GM18951 (cell line): ENCODE results near the gene MIP.
A peak's percentile ranks its signal among the peaks of the same experiment; 100 is the strongest.
"Not testable (repeated sequence)": the region's sequence is repeated elsewhere in the genome, so short reads cannot be mapped to it uniquely, and the experiment has no call there.

Source experiments
- POLR2A ChIP-seq: IDR thresholded peaks from 4 replicates; pipeline ENCODE4 v1.6.1; 2011; ENCODE audit warnings: mild to moderate bottlenecking; ENCODE audit not compliant: insufficient read length, insufficient read depth; ENCODE audit errors: extremely low read depth
- in situ Hi-C: fragments of 300-500 bp; cut with MboI; formaldehyde crosslinking; loops from one replicate; pipeline ENCODE4 v1.12.0; 2022; ENCODE audit warnings: low sequenced_read_pairs, mixed read lengths, inconsistent platforms; ENCODE audit not compliant: unreplicated experiment

The MIP gene

DNA sequence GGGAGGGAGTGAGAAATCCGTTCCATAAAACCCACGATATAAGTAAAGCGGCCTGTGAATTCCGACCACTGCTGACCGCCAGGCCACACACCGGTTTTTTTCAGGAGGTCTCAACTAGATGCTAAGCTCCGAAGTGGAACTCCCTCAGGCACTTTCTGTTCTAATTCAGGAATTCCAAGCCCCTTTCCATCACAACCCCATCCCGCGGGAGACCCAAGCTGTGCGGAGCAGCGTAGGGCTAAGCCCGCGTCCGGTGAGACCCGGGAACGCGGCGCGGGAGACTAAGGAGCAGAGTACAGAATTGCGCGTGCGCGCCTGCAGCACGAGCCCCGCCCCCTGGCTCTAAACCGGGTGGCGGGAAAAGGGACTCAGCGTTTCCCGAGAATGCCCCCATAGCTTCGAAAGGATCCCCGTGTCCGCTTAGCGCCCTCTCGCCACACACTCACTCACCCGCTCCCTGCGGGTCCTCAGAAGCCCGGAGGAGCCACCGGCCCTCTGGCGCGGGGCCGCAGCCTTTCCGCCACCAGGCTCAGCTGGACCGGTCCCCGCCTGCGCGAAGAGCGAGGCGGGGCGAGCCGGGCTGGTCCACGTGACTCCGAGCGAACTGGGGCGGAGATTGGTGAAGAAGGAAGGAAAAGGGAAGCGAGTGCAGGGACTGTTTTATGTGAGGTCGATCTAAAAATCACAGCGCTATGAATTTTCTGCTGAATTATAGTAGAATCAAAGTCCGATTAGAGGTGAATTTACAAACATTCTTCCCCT is 5.4 kb downstream of the MIP start, which contains the start of gene TIMELESS:
TSS of gene TIMELESS (minus strand) at position 567 of the 762 bp plus-strand sequence. CDS start 15,256 bp downstream, outside the sequence.
- peak; percentile 89 for TF ChIP-seq POLR2A
- in situ Hi-C loops, result no loop called here

DNA sequence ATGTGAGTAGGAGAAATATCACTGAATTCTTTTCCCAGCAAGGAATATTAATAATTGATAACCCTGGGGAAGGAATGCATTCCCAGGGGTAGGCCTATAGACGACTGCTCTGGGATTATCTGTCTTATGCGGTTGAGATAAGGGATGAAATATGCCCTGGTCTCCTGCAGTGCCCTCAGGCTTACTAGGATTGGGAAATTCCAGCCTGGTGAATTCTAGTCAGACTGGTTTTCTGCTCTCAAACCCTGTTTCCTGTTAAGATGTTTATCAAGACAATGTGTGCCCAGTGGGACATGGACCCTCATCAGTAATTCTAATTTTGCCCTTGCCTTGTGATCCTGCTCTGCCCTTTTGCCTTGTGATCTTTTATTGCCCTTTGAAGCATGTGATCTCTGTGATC is 11.2 kb downstream of the MIP start:
- in situ Hi-C loops, result not testable (repeated sequence)

DNA sequence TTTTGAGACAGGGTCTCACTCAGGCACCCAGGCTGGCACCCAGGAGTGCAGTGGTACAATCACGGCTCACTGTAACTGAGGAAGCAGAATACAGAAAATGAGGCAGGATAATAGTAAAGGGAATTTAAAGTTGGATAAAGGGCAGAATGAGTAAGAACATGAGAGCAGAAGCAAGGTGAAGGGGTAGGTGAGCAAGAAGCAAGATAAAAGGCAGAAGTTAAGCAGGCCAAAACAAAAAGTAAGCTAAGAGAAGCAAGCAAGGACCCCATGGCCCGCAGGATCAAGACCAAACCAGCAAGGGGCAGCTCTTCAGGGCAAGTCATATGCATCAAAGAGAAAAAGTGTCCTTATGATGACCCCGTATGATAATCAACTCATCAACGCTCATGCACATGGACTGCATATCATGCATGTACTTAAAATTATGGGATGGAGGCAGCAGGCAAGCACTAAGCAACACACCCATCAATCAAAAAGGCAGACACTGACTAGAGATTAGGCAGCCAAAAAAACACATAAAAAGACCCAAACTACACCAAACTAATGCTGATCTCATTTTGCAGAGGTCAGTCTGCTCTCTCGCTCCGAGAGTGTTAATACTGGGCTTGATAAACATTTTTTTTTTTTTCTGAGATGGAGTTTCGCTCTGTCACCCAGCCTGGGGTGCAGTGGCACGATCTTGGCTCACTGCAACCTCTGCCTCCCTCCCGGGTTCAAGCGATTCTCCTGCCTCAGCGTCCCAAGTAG is 16.9 kb downstream of the MIP start:
- in situ Hi-C loops, result no loop called here

DNA sequence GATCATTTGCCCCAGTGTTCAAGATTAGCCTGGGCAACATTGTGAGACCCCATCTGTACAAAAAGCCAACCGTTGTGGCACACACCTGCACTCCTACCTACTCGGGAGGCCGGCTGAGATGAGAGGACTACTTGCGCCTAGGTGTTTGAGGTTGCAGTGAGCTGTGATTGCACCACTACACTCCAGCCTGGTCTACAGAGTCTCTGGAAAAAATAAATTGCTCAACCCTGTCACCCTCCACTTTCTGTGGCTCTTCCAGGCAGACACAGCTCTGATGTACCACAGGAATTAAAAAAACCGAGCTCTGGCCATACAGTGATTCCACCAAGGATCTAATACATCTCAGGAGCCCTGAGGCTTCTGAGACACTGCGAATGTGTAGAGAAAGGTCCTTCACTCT is 19.6 kb downstream of the MIP start:
- in situ Hi-C loops, result no loop called here
- no peak for TF ChIP-seq POLR2A

More for the DNA sequence above, 16.9 kb downstream of the MIP start:
- no peak for TF ChIP-seq POLR2A

DNA sequence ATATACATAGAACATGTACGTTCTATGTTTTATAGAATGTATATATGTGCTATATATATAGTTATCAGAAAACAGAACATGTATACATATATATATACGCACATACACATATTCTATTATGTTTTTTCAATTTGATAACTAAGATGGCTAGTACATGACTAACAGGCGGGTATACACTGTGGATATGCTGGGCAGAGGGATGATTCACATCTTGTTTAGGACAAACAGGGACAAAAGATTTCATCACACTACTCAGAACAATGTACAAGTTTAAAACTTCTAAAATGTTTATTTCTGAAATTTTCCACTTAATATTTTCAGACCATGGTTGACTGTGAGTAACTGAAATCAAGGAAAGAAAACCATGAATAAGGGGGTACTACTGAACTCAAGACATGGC is 22.6 kb downstream of the MIP start:
- TF ChIP-seq POLR2A, result no peak
- in situ Hi-C loops, result no loop called here

DNA sequence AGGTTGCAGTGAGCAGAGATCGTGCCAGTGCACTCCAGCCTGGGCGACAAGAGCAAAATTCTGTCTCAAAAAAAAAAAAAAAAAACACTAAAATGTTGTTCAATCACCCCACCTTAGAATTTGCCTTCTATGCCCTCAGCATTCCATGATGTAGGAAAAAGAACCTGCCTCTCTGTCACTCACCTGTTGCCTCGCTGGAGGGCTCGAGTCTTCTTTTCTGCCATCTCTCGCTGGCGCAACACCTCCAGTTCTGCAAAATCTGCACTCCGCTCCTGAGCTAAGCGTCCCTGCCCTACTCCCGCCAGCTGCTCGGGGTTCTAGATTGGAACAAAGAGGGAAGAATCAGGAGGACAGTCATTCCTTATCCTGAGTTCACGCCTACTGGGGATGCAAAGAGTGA is 23.2 kb downstream of the MIP start:
- TF ChIP-seq POLR2A, result no peak
- in situ Hi-C loops, result no loop called here

DNA sequence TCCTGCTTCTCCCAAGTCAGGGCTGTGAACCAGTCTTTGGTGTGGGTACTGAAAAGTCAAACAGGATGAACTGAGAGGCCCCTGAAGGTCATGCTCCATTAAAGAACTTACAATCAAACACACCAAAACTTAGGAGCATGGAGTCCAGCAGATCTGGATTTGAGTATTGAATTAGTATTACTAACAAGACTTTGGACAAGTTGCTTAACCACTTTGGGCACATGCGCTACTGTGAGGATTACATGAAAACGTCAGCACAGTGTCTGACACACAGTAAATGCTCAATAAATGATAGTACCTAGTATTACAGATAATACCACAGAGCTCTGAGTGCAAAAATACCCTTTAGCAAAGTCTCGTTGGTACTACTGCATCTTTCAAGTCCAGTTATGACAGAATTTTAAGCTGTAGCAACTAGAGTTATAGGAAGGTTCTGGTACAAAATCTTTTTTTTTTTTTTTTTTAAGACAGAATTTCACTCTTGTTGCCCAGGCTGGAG is 28.5 kb downstream of the MIP start:
- no peak for TF ChIP-seq POLR2A
- in situ Hi-C loops, result no loop called here

DNA sequence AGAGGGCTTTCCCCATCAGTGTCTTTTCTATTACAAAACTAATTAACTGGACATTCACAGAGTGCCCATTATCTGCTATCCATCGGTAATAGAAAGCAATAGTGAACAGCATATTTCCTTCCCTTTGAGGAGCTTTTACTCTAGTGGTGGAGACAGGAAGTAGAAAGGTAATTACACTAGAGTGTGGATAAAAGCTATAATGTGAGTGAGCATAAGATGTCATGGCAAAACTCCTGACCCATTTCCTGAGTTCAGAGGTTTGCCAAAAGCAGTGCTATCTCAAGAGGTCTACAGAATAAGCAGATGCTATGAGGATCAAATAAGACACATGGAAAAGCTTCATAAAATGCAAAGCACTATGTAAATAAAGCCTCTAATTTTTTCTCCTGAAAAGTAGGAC is 29.3 kb downstream of the MIP start:
- in situ Hi-C loops, result no loop called here
- no peak for TF ChIP-seq POLR2A

DNA sequence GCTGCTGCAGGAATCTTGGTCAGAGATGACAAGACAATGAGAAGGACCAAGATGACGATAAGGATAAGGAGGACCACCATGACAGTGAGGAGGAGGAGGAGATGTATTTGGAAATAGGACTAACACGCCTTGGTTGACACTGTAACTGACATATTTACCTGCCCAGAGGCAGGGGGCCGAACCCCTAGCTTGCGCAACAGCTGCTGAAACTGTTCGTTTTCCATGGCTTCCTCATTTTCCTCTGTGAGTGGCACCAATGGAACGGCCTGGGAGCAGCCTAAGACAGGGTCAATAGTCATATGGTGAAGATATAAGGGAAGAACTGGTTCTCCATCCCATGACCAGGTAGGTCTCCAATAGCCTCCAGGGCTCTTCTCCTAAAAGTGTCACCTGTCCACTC is 34.0 kb downstream of the MIP start:
- in situ Hi-C loops, result no loop called here
- TF ChIP-seq POLR2A, result no peak

DNA sequence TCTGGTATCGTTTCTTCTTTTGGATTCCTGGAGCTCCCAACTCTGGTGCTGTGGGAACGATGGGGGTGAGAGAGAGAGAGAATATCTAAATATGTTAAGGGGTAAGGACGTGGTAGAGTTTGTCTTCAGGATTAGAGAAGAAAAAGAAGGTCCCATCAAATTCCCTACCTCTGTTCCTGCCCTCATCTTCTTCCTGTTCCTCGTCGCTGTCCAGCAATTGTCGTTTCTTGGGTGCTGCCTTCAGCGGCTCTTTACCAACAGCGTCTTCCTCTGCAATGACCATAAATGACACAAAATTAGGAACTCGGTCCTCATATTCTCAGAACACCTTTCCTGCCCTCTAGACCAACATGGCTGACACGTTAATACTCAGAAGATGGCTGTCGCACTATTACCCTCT is 36.7 kb downstream of the MIP start:
- TF ChIP-seq POLR2A, result no peak
- in situ Hi-C loops, result no loop called here

DNA sequence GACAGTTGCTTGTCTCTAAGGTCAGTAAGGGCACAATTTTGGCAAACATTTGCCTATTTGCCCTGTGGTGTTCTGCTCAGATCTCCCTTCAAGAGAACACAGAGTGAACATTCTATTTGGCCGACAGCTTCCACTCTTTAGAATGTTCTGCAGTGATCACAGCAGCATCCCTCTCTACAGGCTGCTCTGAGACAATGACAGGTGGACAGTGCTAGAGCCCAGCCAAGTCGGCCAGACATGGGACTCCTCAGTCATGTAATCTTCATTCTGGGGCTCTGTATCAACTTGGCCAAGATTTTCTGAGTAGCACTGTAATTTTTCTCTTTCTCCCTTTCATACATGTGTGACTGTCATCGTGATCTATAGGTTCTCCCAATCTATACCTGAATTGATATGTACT is 40.1 kb downstream of the MIP start:
- no peak for TF ChIP-seq POLR2A
- in situ Hi-C loops, result no loop called here

DNA sequence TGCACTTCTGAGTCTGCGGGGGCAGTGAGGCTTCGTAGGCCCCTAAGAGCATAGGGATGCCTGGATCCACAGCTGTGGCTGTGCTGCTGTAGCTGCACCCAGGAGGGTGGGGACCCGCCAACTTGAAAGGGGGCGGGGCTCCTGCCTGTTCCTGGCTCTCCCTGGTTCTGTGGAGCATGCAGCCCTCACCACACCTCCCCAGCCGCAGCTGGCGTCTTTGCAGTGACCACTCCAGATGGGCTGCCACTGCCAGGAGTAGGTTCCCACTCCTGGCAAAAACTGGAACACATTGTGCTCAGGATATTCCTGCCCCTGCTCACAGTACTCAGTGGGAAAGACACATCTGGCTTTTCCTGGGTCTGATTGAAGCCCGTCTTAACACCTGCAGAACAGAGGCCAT is 41.1 kb downstream of the MIP start:
- TF ChIP-seq POLR2A, result no peak
- in situ Hi-C loops, result no loop called here

DNA sequence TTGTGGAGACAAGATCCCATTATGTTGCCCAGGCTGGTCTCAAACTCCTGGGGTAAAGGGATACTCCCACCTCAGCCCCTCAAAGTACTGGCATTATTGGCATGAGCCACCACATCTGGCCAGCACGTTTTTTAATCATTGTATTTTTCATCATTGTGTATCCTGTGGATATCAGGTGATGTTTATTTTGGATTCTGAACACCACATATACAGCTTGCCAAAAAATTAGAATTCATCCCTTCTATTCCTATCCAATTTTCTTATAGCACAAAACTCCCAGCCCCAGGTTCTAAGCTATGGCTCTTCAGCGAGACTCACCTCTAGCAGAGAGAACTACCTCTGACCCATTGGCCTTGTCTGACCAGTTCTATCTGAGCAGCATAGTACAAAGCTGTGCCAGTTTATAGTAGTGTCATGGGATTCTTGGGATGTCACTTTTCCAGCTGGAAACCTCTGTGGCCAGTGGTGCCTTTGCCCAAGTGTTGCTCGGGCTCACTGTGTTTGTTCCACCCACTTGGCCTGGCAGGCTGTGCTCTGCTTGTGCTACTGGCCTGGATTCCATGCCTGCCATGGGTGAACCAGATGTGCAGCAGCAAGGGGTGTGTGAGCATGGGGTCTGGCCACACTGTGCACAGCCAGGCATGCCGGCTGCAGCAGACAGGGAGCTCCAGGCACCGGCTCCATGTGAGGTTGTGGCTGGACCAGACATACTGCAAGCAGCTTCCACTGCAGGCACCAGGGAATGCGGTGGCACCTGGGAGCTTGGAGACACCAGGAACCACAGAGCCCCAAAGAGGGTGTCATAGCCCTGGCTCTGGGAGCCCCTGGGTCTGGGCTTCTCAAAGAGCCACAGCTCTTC is 42.4 kb downstream of the MIP start:
- in situ Hi-C loops, result no loop called here
- TF ChIP-seq POLR2A, result no peak
